ENCODE data around the gene GLA. TPM values are rescaled to one million over a fixed set of nuclear protein-coding genes. Genes with fewer than 3 reads are reported as not detected.

GLA gene
- total and polyA plus RNA-seq, 3 donors from 2014 or later = 12.5 to 17.9 (median 16.2) TPM

GRCh38 chrX:101377547-101377946, 30.2 kb downstream of the GLA start:
- intact Hi-C loops (cut with DNase I; ENCODE audit: low total_unique reads) = no loop called here
- 63 to 100% methylated on average over 1 of the region's 1 CpG for WGBS, 2 donors
- no peak overlapping the region for H3K27ac ChIP-seq

GRCh38 chrX:101370888-101371504, 36.7 kb downstream of the GLA start:
- intact Hi-C loops (cut with DNase I; ENCODE audit: low total_unique reads) = no loop called here
- Histone ChIP-seq H3K9me3 (no peaks in the 10 kb centered on the region), H3K27me3 (no peaks in the 10 kb centered on the region), H3K4me1 (no peaks in the 10 kb centered on the region), H3K4me3 (no peak overlapping the region), H3K27ac (no peak overlapping the region), H3K36me3 (ENCODE audit: low read depth, missing control alignments) (no peaks in the 10 kb centered on the region)
- TF ChIP-seq POLR2A (IDR thresholded peaks at IDR 0.05) (no peak), CTCF (IDR thresholded peaks at IDR 0.05) (no peak)
- WGBS, 2 donors = 52 to 57% methylated on average over 3 of the region's 3 CpGs
- no peak for DNase-seq

More at GRCh38 chrX:101377547-101377946, 30.2 kb downstream of the GLA start:
- no peak for TF ChIP-seq CTCF (IDR thresholded peaks at IDR 0.05)
- no peak for TF ChIP-seq POLR2A (IDR thresholded peaks at IDR 0.05)
- Histone ChIP-seq H3K36me3 (ENCODE audit: low read depth, missing control alignments) (no peaks in the 10 kb centered on the region), H3K4me1 (no peaks in the 10 kb centered on the region), H3K27me3 (no peaks in the 10 kb centered on the region), H3K4me3 (no peak overlapping the region), H3K9me3 (no peaks in the 10 kb centered on the region)
- DNase-seq = no peak

GRCh38 chrX:101369687-101370086, 38.0 kb downstream of the GLA start:
- Histone ChIP-seq H3K4me3 (no peak overlapping the region), H3K27me3 (no peaks in the 10 kb centered on the region), H3K9me3 (no peaks in the 10 kb centered on the region), H3K27ac (no peak overlapping the region), H3K4me1 (no peaks in the 10 kb centered on the region), H3K36me3 (ENCODE audit: low read depth, missing control alignments) (no peaks in the 10 kb centered on the region)
- 65 to 81% methylated on average over 6 of the region's 6 CpGs for WGBS, 2 donors
- intact Hi-C loops (cut with DNase I; ENCODE audit: low total_unique reads) = no loop called here
- no peak for DNase-seq
- TF ChIP-seq POLR2A (IDR thresholded peaks at IDR 0.05) = no peak
- no peak for TF ChIP-seq CTCF (IDR thresholded peaks at IDR 0.05)

- Histone ChIP-seq H3K4me1 (no peaks in the 10 kb centered on the region), H3K9me3 (no peaks in the 10 kb centered on the region), H3K4me3 (no peak overlapping the region), H3K27ac (no peak overlapping the region), H3K27me3 (no peaks in the 10 kb centered on the region), H3K36me3 (ENCODE audit: low read depth, missing control alignments) (no peaks in the 10 kb centered on the region)
- no peak for DNase-seq
- intact Hi-C loops (cut with DNase I; ENCODE audit: low total_unique reads) = no loop called here
- TF ChIP-seq POLR2A (IDR thresholded peaks at IDR 0.05) (no peak), CTCF (IDR thresholded peaks at IDR 0.05) (no peak)
These were observed 38.9 kb downstream of the GLA start for GRCh38 chrX:101368800-101369199.

- no peaks in the 10 kb centered on the region for H3K27me3 ChIP-seq
- no peak for DNase-seq
- WGBS, 2 donors = 75 to 92% methylated on average over 1 of the region's 1 CpG
- no peaks in the 10 kb centered on the region for H3K36me3 ChIP-seq (ENCODE audit: low read depth, missing control alignments)
- no peak overlapping the region for H3K27ac ChIP-seq
- H3K9me3 ChIP-seq = no peaks in the 10 kb centered on the region
- H3K4me1 ChIP-seq = no peaks in the 10 kb centered on the region
- intact Hi-C loops (cut with DNase I; ENCODE audit: low total_unique reads) = no loop called here
- TF ChIP-seq CTCF (IDR thresholded peaks at IDR 0.05) (no peak), POLR2A (IDR thresholded peaks at IDR 0.05) (no peak)
- no peak overlapping the region for H3K4me3 ChIP-seq
These were observed 42.4 kb downstream of the GLA start for GRCh38 chrX:101365301-101365795.

Data from testis (tissue), 3 donors.